ENCODE results near the gene CNBP. TPM values are rescaled to one million over a fixed set of nuclear protein-coding genes. Genes with fewer than 3 reads are reported as not detected.
A peak's percentile ranks its signal among the peaks of the same experiment; 100 is the strongest.

Gene CNBP
- total and polyA plus RNA-seq, 2 of the 13 experiments (the other 11 are each of a cell fraction or from before 2014, with no cell fraction given): 282 to 354 TPM

DNA sequence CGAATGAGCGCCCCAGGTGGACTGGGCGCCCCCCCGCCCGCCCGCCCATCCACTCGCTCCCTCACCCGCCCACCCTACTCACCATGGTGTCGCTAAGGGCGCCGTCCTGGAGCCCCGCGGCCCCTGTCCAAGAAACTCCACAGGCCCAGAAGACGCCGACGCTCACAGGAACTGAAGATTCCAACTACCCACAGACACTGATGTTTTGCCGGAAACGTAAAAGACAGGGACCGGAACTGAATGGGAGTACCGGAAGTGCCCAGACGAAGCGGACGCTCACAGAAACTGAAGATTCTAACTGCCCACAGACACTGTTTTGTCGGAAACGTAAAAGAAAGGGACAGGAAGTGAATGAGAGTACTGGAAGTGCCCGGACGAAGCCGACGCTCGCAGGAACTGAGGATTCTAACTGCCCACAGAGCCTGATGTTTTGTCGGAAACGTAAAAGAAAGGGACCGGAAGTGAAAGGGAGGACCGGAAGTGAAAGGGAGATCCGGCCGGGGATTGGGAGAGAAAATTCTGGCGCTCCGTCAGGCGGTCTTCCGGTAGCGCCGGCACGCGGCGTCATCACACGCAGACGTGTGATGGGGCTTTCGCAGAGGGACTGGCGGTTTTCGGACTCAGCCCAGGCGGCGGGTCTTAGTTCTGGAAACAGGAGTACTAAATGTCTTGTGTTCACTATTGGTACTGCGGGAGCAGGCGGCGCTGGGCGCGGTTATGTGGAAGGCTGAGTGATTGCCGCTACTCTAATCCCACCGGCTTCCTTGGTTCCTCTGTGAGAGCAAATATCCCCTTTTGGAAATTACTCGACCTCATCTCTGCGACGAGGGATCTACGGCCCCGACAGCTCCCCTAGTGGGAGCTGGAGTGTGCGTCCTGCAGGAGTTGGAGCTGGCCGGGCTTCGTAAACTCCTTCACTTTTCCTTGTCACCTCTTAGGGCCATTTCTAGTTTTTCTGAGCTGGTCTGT, 22.5 kb downstream of the CNBP start, which contains the start of gene ISY1 (continued):
- no peak for TF ChIP-seq REL (CRISPR knock-in tag; conservative IDR thresholded peaks at IDR 0.05)
- no peak for TF ChIP-seq ZNF17 (CRISPR knock-in tag; IDR thresholded peaks at IDR 0.05)
- no peak for TF ChIP-seq ZNF326 (CRISPR knock-in tag; IDR thresholded peaks at IDR 0.05; ENCODE audit: borderline replicate concordance)
- no peak for TF ChIP-seq ZNF576 (CRISPR knock-in tag; IDR thresholded peaks at IDR 0.05)
- TF ChIP-seq CENPT (CRISPR knock-in tag; IDR thresholded peaks at IDR 0.05; ENCODE audit: low read depth): no peak
- no peak for TF ChIP-seq TEAD3 (CRISPR knock-in tag; optimal IDR thresholded peaks at IDR 0.05; ENCODE audit: borderline replicate concordance)
- TF ChIP-seq TSC22D2 (CRISPR knock-in tag; IDR thresholded peaks at IDR 0.05; ENCODE audit: borderline replicate concordance): no peak
- TF ChIP-seq ZKSCAN5 (CRISPR knock-in tag; IDR thresholded peaks at IDR 0.05): no peak
- peak; percentile 85 for TF ChIP-seq KLF6 (CRISPR knock-in tag; IDR thresholded peaks at IDR 0.05)
- TF ChIP-seq ZNF530 (CRISPR knock-in tag; IDR thresholded peaks at IDR 0.05; ENCODE audit: low read depth): no peak
- no peak for TF ChIP-seq ATF7 (IDR thresholded peaks at IDR 0.05)
- 0 out of 2 replicates have a peak, but pooled peaks have one; percentile 11 for TF ChIP-seq ATF7 (CRISPR knock-in tag; IDR thresholded peaks at IDR 0.05)
- TF ChIP-seq MAFG (CRISPR knock-in tag; IDR thresholded peaks at IDR 0.05): no peak
- no peak for TF ChIP-seq ZNF746 (CRISPR knock-in tag; IDR thresholded peaks at IDR 0.05)
- TF ChIP-seq ZNF180 (CRISPR knock-in tag; IDR thresholded peaks at IDR 0.05; ENCODE audit: borderline replicate concordance, low read depth): no peak
- TF ChIP-seq ZNF850 (CRISPR knock-in tag; conservative IDR thresholded peaks at IDR 0.05): no peak
- peak; percentile 60; the same call in 1 of the 2 replicates for TF ChIP-seq ELK4 (CRISPR knock-in tag; IDR thresholded peaks at IDR 0.05; ENCODE audit: borderline replicate concordance)
- TF ChIP-seq ZIK1 (CRISPR knock-in tag; IDR thresholded peaks at IDR 0.05; ENCODE audit: borderline replicate concordance, low read depth): no peak
- no peak; the same call in 1 of the 2 replicates for TF ChIP-seq ZNF160 (CRISPR knock-in tag; IDR thresholded peaks at IDR 0.05)
- peak; percentile 84 for TF ChIP-seq NFYB (CRISPR knock-in tag; IDR thresholded peaks at IDR 0.05)
- TF ChIP-seq RNF2 (conservative IDR thresholded peaks at IDR 0.05; ENCODE audit: low read depth): no peak; the same call in none of the 2 replicates
- peak; percentile 80; the same call in 1 of the 2 replicates for TF ChIP-seq NCOR1 (IDR thresholded peaks at IDR 0.05; ENCODE audit: borderline replicate concordance, low read length)
- peak; percentile 82 for TF ChIP-seq ZNF335 (CRISPR knock-in tag; IDR thresholded peaks at IDR 0.05)
- peak; percentile 63; the same call in 1 of the 2 replicates for TF ChIP-seq MXD4 (CRISPR knock-in tag; IDR thresholded peaks at IDR 0.05)
- peak; percentile 74 for TF ChIP-seq SP2 (CRISPR knock-in tag; IDR thresholded peaks at IDR 0.05)
- TF ChIP-seq GPN1 (CRISPR knock-in tag; IDR thresholded peaks at IDR 0.05; ENCODE audit: borderline replicate concordance): no peak
- TF ChIP-seq SATB2 (CRISPR knock-in tag; IDR thresholded peaks at IDR 0.05): no peak; the same call in 1 of the 2 replicates
- TF ChIP-seq RARA (CRISPR knock-in tag; IDR thresholded peaks at IDR 0.05): no peak; the same call in none of the 2 replicates
- no peak; the same call in 1 of the 2 replicates for TF ChIP-seq CBX5 (CRISPR knock-in tag; IDR thresholded peaks at IDR 0.05; ENCODE audit: borderline replicate concordance)
- peak; percentile 32; the same call in 1 of the 2 replicates for TF ChIP-seq RXRA (CRISPR knock-in tag; IDR thresholded peaks at IDR 0.05)
- TF ChIP-seq ZSCAN30 (CRISPR knock-in tag; IDR thresholded peaks at IDR 0.05): no peak
- TF ChIP-seq KLF13 (CRISPR knock-in tag; IDR thresholded peaks at IDR 0.05): no peak
- TF ChIP-seq ZNF143 (CRISPR knock-in tag; IDR thresholded peaks at IDR 0.05): peak; percentile 73

Data from HepG2 (cell line).